CD14-positive monocyte (primary cell): ENCODE measurements around the gene CTNND2. TPM values are rescaled to one million over a fixed set of nuclear protein-coding genes. Genes with fewer than 3 reads are reported as not detected.

Source experiments
- DNase-seq, 3 donors: peaks; one replicate each; pipeline ENCODE4 v3.0.0-alpha.2; 2011 to 2022
- H2AFZ ChIP-seq: 2 replicates; pipeline ENCODE4 v1.6.0; 2012; ENCODE audit warnings: mild to moderate bottlenecking, low read depth, low read length, inconsistent platforms; ENCODE audit not compliant: insufficient read depth, poor library complexity, severe bottlenecking
- H3K27ac ChIP-seq, 2 donors: 1 replicate in 1 of 2; 2 replicates in 1 of 2; pipeline ENCODE4 v1.5.1; 2012 to 2013; ENCODE audit warnings: low read length in 2 of 2, control low read depth in 1 of 2, inconsistent platforms in 1 of 2, low read depth in 1 of 2, mild to moderate bottlenecking in 1 of 2
- H3K27me3 ChIP-seq, 2 donors: one replicate each; pipeline versions ENCODE4 v1.6.0 to v1.6.1; 2011 to 2013; ENCODE audit warnings: low read length in 2 of 2; ENCODE audit not compliant: control insufficient read depth in 2 of 2, insufficient read depth in 2 of 2
- H3K36me3 ChIP-seq, 2 donors: replicated peaks in 1 of 2; 1 replicate in 1 of 2; 2 replicates in 1 of 2; pipeline versions ENCODE4 v1.5.1 to v1.6.1; 2012 to 2013; ENCODE audit warnings: low read length in 2 of 2, control low read depth in 1 of 2, inconsistent platforms in 1 of 2, mild to moderate bottlenecking in 1 of 2; ENCODE audit not compliant: insufficient read depth in 2 of 2, control insufficient read depth in 1 of 2
- H3K4me1 ChIP-seq, 2 donors: 1 replicate in 1 of 2; 2 replicates in 1 of 2; pipeline versions ENCODE4 v1.5.1 to v1.6.1; 2012 to 2013; ENCODE audit warnings: low read length in 2 of 2, control low read depth in 1 of 2, inconsistent platforms in 1 of 2, mild to moderate bottlenecking in 1 of 2, moderate library complexity in 1 of 2; ENCODE audit not compliant: insufficient read depth in 2 of 2, control insufficient read depth in 1 of 2
- H3K4me2 ChIP-seq: replicated peaks from 2 replicates; pipeline ENCODE3; 2012; ENCODE audit warnings: low read length, moderate library complexity, mild to moderate bottlenecking; ENCODE audit not compliant: poor library complexity, severe bottlenecking; ENCODE audit errors: extremely low read depth
- H3K4me3 ChIP-seq, 3 experiments: fragments of 200-600 bp in 1 of 3; sonication (generic) in 1 of 3; replicated peaks in 1 of 3; 1 replicate in 2 of 3; 2 replicates in 1 of 3; pipeline ENCODE4 v1.5.1; 2011 to 2013; ENCODE audit warnings: low read length in 3 of 3, mild to moderate bottlenecking in 3 of 3, control low read depth in 2 of 3, low read depth in 2 of 3, inconsistent platforms in 1 of 3, moderate library complexity in 1 of 3
- H3K79me2 ChIP-seq: 2 replicates; pipeline ENCODE4 v1.6.0; 2012; ENCODE audit warnings: mild to moderate bottlenecking, control low read depth, inconsistent platforms, low read length, moderate library complexity; ENCODE audit not compliant: insufficient read depth
- H3K9ac ChIP-seq: 2 replicates; pipeline ENCODE4 v1.6.0; 2017; ENCODE audit warnings: low read length, mild to moderate bottlenecking; ENCODE audit not compliant: insufficient read depth, poor library complexity, severe bottlenecking
- H3K9me3 ChIP-seq, 2 donors: replicated peaks in 1 of 2; 1 replicate in 1 of 2; 2 replicates in 1 of 2; pipeline versions ENCODE4 v1.5.1 to v1.6.1; 2012 to 2013; ENCODE audit warnings: low read length in 2 of 2, control low read depth in 1 of 2; ENCODE audit not compliant: control insufficient read depth in 1 of 2, insufficient read depth in 1 of 2
- H4K20me1 ChIP-seq: 2 replicates; pipeline ENCODE4 v1.6.0; 2012; ENCODE audit warnings: mild to moderate bottlenecking, low read length, control low read depth, moderate library complexity; ENCODE audit not compliant: insufficient read depth
- H3K27ac Mint-ChIP-seq, 7 donors: one replicate each; pipeline ENCODE4 v1.8.0; 2020; ENCODE audit warnings: mild to moderate bottlenecking in 7 of 7, mixed read lengths in 7 of 7, moderate library complexity in 6 of 7, inconsistent platforms in 2 of 7
- H3K27me3 Mint-ChIP-seq, 3 donors: one replicate each; pipeline ENCODE4 v1.8.0; 2021 to 2022; ENCODE audit warnings: low read depth in 3 of 3, mild to moderate bottlenecking in 3 of 3, mixed read lengths in 3 of 3, moderate library complexity in 3 of 3, inconsistent platforms in 1 of 3
- H3K36me3 Mint-ChIP-seq, 2 donors: one replicate each; pipeline ENCODE4 v1.8.0; 2020; ENCODE audit warnings: mixed read lengths in 2 of 2, inconsistent platforms in 1 of 2, mild to moderate bottlenecking in 1 of 2
- H3K4me1 Mint-ChIP-seq: one replicate; pipeline ENCODE4 v1.8.0; 2020; ENCODE audit warnings: mild to moderate bottlenecking, mixed read lengths
- H3K4me3 Mint-ChIP-seq, 2 donors: one replicate each; pipeline ENCODE4 v1.8.0; 2020; ENCODE audit warnings: mild to moderate bottlenecking in 2 of 2, mixed read lengths in 2 of 2, moderate library complexity in 1 of 2
- H3K9me3 Mint-ChIP-seq, 7 donors: one replicate each; pipeline ENCODE4 v1.8.0; 2020 to 2022; ENCODE audit warnings: mixed read lengths in 7 of 7, mild to moderate bottlenecking in 6 of 7, moderate library complexity in 6 of 7, inconsistent platforms in 2 of 7
- WGBS: methylation state at CpG from one replicate; pipeline ENCODE4 v1.1.5; 2013; ENCODE audit warnings: missing lambda C conversion rate; ENCODE audit not compliant: insufficient coverage; 5-methylcytosine and 5-hydroxymethylcytosine counted together
- intact Hi-C, 2 donors: fragments of 100-400 bp; cut with micrococcal nuclease; formaldehyde crosslinking; loops; one replicate each; pipeline versions ENCODE4 v1.15.0 to v1.15.1; 2023
- polyA plus RNA-seq, 3 donors: library from polyadenylated mRNA; depleted of rRNA in 1 of 3; unstranded in 2 of 3; stranded (reverse) in 1 of 3; fragments of 300-500 nt in 2 of 3; fragments of >200 nt in 1 of 3; fragmentation: Illumina TruSeq in 2 of 3; gene quantifications; 1 replicate in 2 of 3; 2 replicates in 1 of 3; pipeline ENCODE4 v1.2.3, GENCODE V29; 2012 to 2021
- TF ChIP-seq, protein P1 (sequence below): fragments of 200-600 bp; IDR thresholded peaks from one replicate; pipeline ENCODE4 v1.8.0; 2022; ENCODE audit warnings: antibody characterized with exemption, mild to moderate bottlenecking

CTNND2 gene
- polyA plus RNA-seq, 3 donors = not detected

DNA sequence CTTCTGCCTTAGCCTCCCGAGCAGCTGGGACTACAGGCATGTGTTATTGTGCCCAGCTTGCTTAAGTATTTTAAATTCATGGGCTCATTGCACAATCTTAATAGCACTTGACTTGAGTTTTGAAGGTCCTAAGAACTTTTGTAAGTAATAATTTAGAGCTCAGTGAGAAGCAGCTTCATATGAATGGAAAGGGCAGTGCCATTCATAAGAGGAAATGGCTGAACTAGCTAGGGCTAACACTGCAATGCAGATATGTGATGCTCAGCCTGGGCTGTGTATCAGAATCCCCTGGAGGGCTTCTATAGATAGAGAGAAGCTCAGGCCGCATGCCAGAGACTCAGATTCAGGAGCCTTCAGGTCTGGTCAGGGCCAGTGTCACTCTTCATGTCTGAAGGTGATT lies 847.7 kb downstream of the CTNND2 start:
- peaks cover 0 to 7% (median 1%) of the 10 kb centered on the region in 3 donors for H3K27me3 Mint-ChIP-seq
- peaks cover 0 to 9% (median 5%) of the 10 kb centered on the region in 7 donors for H3K9me3 Mint-ChIP-seq

DNA sequence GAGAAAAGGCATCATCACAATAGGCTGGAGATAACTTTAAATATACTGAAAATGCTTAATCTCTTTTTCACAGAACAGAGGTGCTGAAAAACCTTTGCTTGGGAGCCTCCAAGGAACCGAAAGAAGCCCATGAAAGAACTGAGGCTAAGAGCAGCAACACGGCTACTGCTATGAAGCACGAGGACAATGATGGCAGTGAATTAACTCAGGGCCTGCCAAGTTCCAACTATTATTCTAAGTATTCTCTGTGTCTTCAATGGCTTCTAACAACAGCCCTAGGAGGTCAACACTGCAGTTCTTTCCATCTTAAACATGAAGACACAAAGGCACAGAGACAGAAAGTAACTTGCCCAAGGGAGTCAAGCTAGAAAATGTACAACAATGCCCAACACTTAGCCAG lies 850.2 kb downstream of the CTNND2 start:
- no peak overlapping the region for H3K4me2 ChIP-seq
- H3K27me3 Mint-ChIP-seq = peaks cover 0 to 7% (median 0%) of the 10 kb centered on the region in 3 donors
- H3K4me1 ChIP-seq = peaks cover 0 to 4% of the 10 kb centered on the region in 2 donors
- no peak overlapping the region for H2AFZ ChIP-seq
- TF ChIP-seq, protein P1, sequence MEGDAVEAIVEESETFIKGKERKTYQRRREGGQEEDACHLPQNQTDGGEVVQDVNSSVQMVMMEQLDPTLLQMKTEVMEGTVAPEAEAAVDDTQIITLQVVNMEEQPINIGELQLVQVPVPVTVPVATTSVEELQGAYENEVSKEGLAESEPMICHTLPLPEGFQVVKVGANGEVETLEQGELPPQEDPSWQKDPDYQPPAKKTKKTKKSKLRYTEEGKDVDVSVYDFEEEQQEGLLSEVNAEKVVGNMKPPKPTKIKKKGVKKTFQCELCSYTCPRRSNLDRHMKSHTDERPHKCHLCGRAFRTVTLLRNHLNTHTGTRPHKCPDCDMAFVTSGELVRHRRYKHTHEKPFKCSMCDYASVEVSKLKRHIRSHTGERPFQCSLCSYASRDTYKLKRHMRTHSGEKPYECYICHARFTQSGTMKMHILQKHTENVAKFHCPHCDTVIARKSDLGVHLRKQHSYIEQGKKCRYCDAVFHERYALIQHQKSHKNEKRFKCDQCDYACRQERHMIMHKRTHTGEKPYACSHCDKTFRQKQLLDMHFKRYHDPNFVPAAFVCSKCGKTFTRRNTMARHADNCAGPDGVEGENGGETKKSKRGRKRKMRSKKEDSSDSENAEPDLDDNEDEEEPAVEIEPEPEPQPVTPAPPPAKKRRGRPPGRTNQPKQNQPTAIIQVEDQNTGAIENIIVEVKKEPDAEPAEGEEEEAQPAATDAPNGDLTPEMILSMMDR = no peak
- no peaks in the 10 kb centered on the region for H3K27me3 ChIP-seq
- H3K36me3 ChIP-seq = no peaks in the 10 kb centered on the region
- H3K27ac Mint-ChIP-seq = no peak overlapping the region
- H3K4me3 Mint-ChIP-seq = no peak overlapping the region
- peaks cover 0 to 9% (median 4%) of the 10 kb centered on the region in 7 donors for H3K9me3 Mint-ChIP-seq
- H3K4me1 Mint-ChIP-seq = peaks cover 4% of the 10 kb centered on the region
- H4K20me1 ChIP-seq = no peaks in the 10 kb centered on the region
- H3K36me3 Mint-ChIP-seq = no peaks in the 10 kb centered on the region
- DNase-seq = no peak
- H3K9ac ChIP-seq = no peak overlapping the region
- H3K4me3 ChIP-seq = no peak overlapping the region
- H3K27ac ChIP-seq = no peak overlapping the region
- 100% methylated on average over 3 of the region's 3 CpGs for WGBS
- intact Hi-C loops = no loop called here
- H3K79me2 ChIP-seq = no peaks in the 10 kb centered on the region
- peaks cover 0 to 14% of the 10 kb centered on the region in 2 donors for H3K9me3 ChIP-seq

More for the DNA sequence above, 847.7 kb downstream of the CTNND2 start:
- Histone ChIP-seq H3K27me3 (no peaks in the 10 kb centered on the region), H3K79me2 (no peaks in the 10 kb centered on the region), H3K4me2 (no peak overlapping the region), H4K20me1 (no peaks in the 10 kb centered on the region), H3K9me3 (peaks cover 0 to 14% of the 10 kb centered on the region in 2 donors), H3K9ac (no peak overlapping the region), H3K36me3 (no peaks in the 10 kb centered on the region), H3K27ac (no peak overlapping the region), H3K4me1 (no peaks in the 10 kb centered on the region), H3K4me3 (no peak overlapping the region), H2AFZ (no peak overlapping the region)
- Mint-ChIP-seq H3K27ac (no peak overlapping the region), H3K4me3 (no peak overlapping the region), H3K4me1 (no peaks in the 10 kb centered on the region), H3K36me3 (no peaks in the 10 kb centered on the region)
- no peak for DNase-seq
- TF ChIP-seq, protein P1 = no peak
- 100% methylated on average over 2 of the region's 2 CpGs for WGBS
- intact Hi-C loops = no loop called here
